HG03469 (cell line): ENCODE results near the gene PRICKLE2.
"Not testable (repeated sequence)": the region's sequence is repeated elsewhere in the genome, so short reads cannot be mapped to it uniquely, and the experiment has no call there.

Experiments used
- ATAC-seq: cut with Tn5 transposase; IDR thresholded peaks from one replicate; pipeline ENCODE4 v1.9.1; 2021; ENCODE audit warnings: mild to moderate bottlenecking, moderate library complexity, moderate number of reproducible peaks; ENCODE audit not compliant: unreplicated experiment

PRICKLE2 gene

GRCh38 chr3:64107190-64107589, 118.1 kb downstream of the PRICKLE2 start:
- ATAC-seq: no peak

GRCh38 chr3:64105816-64106215, 119.5 kb downstream of the PRICKLE2 start:
- no peak for ATAC-seq

GRCh38 chr3:64104691-64105111, 120.6 kb downstream of the PRICKLE2 start:
- ATAC-seq: peak; percentile 53

GRCh38 chr3:64104006-64104405, 121.3 kb downstream of the PRICKLE2 start:
- no peak for ATAC-seq

- no peak for ATAC-seq
These were observed 122.1 kb downstream of the PRICKLE2 start for GRCh38 chr3:64103131-64103530.

GRCh38 chr3:64102147-64102546, 123.1 kb downstream of the PRICKLE2 start:
- no peak for ATAC-seq

- no peak for ATAC-seq
These were observed 126.0 kb downstream of the PRICKLE2 start for GRCh38 chr3:64099316-64099715.

- ATAC-seq: no peak
These were observed 126.6 kb downstream of the PRICKLE2 start for GRCh38 chr3:64098670-64099069.

- no peak for ATAC-seq
These were observed 127.3 kb downstream of the PRICKLE2 start for GRCh38 chr3:64097920-64098319.

GRCh38 chr3:64095802-64096201, 129.5 kb downstream of the PRICKLE2 start:
- no peak for ATAC-seq

GRCh38 chr3:64094713-64095079, 130.6 kb downstream of the PRICKLE2 start:
- no peak for ATAC-seq

GRCh38 chr3:64093825-64094712, 131.2 kb downstream of the PRICKLE2 start:
- ATAC-seq: no peak

- no peak for ATAC-seq
These were observed 132.1 kb downstream of the PRICKLE2 start for GRCh38 chr3:64093211-64093610.

- no peak for ATAC-seq
These were observed 133.8 kb downstream of the PRICKLE2 start for GRCh38 chr3:64091501-64091900.

GRCh38 chr3:64089386-64089785, 135.9 kb downstream of the PRICKLE2 start:
- not testable (repeated sequence) for ATAC-seq

- ATAC-seq: no peak
These were observed 136.7 kb downstream of the PRICKLE2 start for GRCh38 chr3:64088408-64089205.

- ATAC-seq: no peak
These were observed 138.6 kb downstream of the PRICKLE2 start for GRCh38 chr3:64086479-64087252.

GRCh38 chr3:64084640-64085039, 140.6 kb downstream of the PRICKLE2 start:
- no peak for ATAC-seq

GRCh38 chr3:64083575-64083974, 141.7 kb downstream of the PRICKLE2 start:
- ATAC-seq: no peak

GRCh38 chr3:64082961-64083541, 142.2 kb downstream of the PRICKLE2 start:
- no peak for ATAC-seq

- no peak for ATAC-seq
These were observed 142.9 kb downstream of the PRICKLE2 start for GRCh38 chr3:64082411-64082810.
